GM21367 (cell line): ENCODE data around the gene TRHDE.

ENCODE experiments used
- ATAC-seq: cut with Tn5 transposase; IDR thresholded peaks from one replicate; pipeline ENCODE4 v1.9.1; 2021; ENCODE audit not compliant: unreplicated experiment

The TRHDE gene, protein sequence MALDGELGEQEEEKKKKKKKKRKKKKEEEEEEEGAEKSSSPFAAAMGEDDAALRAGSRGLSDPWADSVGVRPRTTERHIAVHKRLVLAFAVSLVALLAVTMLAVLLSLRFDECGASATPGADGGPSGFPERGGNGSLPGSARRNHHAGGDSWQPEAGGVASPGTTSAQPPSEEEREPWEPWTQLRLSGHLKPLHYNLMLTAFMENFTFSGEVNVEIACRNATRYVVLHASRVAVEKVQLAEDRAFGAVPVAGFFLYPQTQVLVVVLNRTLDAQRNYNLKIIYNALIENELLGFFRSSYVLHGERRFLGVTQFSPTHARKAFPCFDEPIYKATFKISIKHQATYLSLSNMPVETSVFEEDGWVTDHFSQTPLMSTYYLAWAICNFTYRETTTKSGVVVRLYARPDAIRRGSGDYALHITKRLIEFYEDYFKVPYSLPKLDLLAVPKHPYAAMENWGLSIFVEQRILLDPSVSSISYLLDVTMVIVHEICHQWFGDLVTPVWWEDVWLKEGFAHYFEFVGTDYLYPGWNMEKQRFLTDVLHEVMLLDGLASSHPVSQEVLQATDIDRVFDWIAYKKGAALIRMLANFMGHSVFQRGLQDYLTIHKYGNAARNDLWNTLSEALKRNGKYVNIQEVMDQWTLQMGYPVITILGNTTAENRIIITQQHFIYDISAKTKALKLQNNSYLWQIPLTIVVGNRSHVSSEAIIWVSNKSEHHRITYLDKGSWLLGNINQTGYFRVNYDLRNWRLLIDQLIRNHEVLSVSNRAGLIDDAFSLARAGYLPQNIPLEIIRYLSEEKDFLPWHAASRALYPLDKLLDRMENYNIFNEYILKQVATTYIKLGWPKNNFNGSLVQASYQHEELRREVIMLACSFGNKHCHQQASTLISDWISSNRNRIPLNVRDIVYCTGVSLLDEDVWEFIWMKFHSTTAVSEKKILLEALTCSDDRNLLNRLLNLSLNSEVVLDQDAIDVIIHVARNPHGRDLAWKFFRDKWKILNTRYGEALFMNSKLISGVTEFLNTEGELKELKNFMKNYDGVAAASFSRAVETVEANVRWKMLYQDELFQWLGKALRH

GRCh38 chr12:72272091-72272661 is at the start of gene TRHDE:
Gene TRHDE, plus strand, starts transcription at chr12:72272370. Its CDS starts 274 bp downstream, at chr12:72272644.
- no peak for ATAC-seq

DNA sequence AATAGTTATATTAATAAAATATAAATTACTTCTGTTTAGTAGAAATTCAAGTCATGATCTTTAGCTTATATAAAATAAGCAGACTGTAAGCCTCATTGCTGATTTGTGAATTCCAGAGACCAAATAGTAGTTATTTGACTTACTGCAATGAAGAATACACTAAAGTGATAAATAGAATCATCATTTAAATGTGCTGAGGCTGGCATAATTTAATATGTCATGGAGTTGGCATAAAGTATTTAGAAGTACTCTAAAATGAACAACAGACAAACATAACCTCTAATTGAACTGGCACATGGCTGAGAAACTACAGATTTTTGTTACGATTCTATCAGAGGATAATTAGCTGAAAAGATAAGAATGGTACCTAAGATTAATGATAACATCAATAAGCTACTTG is 45.7 kb upstream of the TRHDE start:
- no peak for ATAC-seq

- ATAC-seq: no peak
Measured at GRCh38 chr12:72228424-72228823, 43.7 kb upstream of the TRHDE start.

DNA sequence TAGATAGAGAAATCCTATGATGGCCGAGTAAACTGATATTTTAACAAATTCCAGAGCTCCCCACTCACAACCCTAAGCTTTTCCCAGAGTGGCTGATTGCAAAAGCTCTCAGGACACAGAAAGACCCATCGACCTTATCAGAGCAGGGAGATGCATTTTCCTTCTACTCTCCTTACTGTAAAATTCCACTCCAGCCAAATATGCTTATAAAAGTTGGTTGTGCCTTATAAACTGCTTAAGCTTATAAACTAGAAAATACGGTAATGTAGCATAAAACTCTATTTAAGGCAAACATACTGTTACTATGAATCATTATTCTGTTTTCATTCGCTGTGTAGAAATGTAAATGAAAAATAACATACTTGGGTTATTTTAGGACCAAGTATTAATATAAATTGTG is 41.6 kb upstream of the TRHDE start:
- ATAC-seq: no peak

- ATAC-seq: no peak
Measured at GRCh38 chr12:72234886-72235285, 37.3 kb upstream of the TRHDE start.

DNA sequence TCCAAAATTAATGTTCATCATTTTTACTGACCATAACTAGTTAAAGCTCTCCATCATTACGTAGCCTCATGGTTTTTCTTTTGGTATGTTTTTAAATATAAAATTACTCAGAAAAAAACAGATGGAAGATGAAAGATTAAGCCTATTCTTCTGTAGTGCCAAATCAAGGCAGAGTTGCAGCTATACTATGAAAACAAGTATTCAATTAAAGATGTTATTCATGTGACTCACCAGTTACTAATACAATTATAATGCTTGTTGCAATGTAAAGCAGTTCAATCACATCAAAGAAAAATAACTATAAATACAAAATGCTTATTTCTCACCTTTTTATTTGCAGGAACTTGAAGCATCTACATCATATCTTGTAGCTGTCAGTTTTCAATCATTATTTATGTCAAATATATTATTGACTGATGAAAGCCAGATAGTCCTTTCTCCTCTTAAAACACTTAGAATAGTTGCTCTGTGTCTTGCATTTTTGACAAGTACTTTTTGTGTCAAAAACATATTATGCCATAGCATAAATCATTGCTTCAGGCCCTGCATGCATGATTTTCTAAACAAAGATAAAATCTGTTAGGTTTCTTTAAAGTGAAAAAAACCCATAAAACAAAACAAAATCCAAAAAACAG is 36.0 kb upstream of the TRHDE start:
- no peak for ATAC-seq

DNA sequence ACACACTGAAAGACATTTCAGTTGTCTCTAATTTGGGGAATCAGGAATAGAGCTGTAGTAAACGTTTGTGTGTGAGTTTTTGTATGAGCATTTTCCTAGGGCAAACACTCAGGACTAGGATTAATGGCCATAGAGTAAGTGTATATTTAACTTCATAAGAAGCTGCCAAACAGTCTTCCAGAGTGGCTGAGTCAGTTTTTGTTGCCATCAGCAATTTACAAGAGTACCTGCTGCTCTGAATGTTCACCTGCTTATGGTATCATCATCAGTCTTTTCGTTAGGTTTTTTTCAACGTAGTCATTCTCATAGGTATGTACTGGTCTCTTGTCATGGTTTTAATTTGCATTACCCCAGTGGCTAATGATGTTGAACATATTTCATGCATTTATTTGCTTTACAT is 30.6 kb upstream of the TRHDE start:
- no peak for ATAC-seq

DNA sequence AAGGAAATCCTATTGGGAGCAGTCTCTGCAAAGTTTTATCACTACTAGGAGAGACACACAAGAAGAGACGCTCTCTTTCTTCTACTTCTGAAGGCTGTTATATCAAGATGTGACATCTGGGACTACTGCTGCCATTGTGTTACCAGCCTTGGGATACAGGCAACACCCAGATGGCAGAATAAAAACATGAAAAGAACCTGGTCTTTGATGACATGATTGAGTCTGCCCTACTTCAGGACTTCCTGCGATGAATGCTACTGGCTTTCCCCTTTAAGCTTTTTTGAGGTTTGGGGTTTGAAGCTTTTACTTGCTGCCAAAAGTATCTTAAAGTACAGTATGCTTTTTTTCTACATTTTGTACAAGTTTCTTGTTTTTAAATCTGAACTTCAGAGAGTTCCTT is 29.2 kb upstream of the TRHDE start:
- no peak for ATAC-seq

GRCh38 chr12:72246370-72246769 is 25.8 kb upstream of the TRHDE start:
- no peak for ATAC-seq

DNA sequence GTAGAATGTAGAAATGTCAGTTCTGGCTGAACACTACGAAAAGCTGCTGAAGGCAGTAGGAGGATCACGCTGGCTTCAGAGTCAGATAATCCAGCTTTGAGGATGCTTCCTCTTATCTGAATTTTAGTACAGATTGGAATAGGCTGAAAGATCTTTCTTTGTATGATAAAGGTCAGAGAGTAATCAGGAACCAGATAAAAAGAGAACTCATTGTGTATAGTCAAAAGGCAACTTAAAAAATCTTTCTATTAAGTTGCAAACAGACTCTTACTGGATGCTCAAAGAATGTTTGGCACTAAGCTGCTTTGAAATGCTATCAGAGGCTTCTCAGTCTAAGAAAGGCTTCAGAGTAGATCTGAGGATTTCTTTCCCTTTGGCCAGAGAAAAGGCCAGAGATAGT is 21.8 kb upstream of the TRHDE start:
- no peak for ATAC-seq

- no peak for ATAC-seq
Measured at GRCh38 chr12:72256725-72257124, 15.4 kb upstream of the TRHDE start.

GRCh38 chr12:72261885-72262284 is 10.3 kb upstream of the TRHDE start:
- no peak for ATAC-seq

- ATAC-seq: no peak
Measured at GRCh38 chr12:72264548-72265175, 7.5 kb upstream of the TRHDE start.

- ATAC-seq: no peak
Measured at GRCh38 chr12:72267974-72268373, 4.2 kb upstream of the TRHDE start.

DNA sequence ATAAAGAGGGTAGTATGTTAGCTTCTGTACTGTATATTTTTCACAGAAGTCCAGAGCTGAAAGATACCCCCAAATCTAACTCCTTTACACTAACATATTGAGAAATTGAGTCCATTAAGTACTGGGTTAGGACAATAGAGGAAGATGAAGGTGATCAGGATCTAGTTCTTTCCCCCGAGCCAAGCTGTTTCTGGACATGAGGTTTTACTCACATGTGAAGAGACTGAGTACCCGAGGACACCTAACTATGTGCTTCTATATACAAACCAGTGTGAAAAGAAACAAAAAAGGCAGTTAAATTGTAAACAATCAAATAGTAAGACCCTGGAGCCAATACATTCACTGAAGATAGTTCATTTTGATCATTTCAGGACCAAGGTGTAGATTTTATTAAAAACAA is 3.8 kb upstream of the TRHDE start:
- no peak for ATAC-seq

DNA sequence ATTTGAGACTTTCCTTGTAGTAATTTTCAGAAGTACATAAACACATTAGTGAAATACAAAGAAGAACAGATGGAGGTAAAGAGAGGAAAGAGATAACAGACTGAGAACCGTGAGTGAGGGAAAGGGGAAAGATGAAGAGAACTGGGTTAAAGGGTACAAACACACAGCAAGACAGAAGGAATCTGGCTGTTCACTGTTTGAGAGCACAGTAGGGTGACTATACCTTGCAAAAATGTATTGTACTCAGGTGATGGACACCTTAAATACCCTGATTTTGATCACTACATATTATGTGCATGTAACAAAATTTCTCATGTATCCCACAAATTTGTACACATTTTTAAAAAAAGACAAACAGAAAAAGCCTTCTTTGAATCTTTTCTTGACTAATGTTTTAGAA is 2.7 kb upstream of the TRHDE start:
- no peak for ATAC-seq

DNA sequence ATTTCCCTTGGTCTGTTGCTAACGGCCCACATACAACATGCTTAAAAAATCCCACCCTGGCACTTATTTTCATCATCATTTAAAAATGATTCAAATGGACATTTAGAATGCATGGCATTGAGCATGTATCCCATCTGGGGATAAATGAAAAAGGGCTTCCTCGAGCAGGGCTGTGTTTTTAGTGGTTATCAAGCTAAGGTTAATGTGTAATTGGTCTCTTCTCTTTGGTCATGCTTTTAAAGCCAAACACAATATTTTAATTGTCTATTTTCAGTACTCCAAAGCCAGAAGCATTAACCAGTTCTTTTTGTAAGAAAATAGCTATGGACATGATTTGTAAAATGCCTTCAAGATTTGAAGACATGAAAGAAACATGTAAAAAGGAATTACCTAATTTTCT is 1.9 kb upstream of the TRHDE start:
- no peak for ATAC-seq

GRCh38 chr12:72270961-72271360 is 1.2 kb upstream of the TRHDE start:
- no peak for ATAC-seq

DNA sequence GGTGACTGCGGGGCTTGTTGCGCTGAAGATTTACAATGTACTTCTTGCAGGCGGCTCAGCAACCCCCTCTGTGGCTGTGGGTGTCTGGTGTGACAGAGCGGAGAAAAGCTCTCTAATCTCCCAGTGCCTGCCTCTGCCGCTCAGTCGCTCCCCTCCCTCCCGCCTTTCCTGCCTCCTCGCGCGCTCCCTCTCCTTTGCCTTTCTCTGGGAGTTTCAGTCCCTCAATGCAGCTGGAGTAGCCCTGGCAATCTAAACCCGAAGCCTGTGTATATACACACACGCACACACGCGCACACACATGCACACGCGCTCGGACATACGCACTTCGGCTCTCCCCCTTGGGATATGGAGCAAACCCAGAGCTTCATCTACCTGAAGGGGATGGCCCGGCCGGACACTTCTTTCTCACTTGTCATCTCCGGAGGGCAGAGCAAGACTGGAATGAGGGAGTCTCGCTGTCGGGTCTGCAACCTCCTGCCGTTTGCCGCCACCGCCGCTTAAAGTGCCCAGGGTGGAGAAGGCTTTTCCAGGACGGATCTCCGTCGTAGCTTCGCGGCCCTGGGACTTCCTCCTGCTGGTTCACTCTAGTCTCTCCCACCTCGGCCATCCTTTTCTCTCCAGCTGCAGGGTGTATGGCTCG is 599 bp upstream of the TRHDE start:
- ATAC-seq: no peak
